ENCODE data around the gene PRR9. TPM values are rescaled to one million over a fixed set of nuclear protein-coding genes. Genes with fewer than 3 reads are reported as not detected.

PRR9 gene
- total RNA-seq, 2 donors from 2014 or later, result 1.2 to 1.9 TPM

- Histone ChIP-seq H3K27ac (no peak overlapping the region), H3K4me1 (no peaks in the 10 kb centered on the region), H3K4me3 (no peak overlapping the region), H3K36me3 (no peaks in the 10 kb centered on the region), H3K9me3 (no peaks in the 10 kb centered on the region), H3K27me3 (no peaks in the 10 kb centered on the region)
- DNase-seq (ENCODE audit: low spot score), result no peak
- TF ChIP-seq CTCF (IDR thresholded peaks at IDR 0.05), result no peak
Measured at GRCh38 chr1:153251562-153251961, 34.2 kb downstream of the PRR9 start.

- Histone ChIP-seq H3K36me3 (no peaks in the 10 kb centered on the region), H3K9me3 (no peaks in the 10 kb centered on the region), H3K27me3 (no peaks in the 10 kb centered on the region), H3K27ac (no peak overlapping the region), H3K4me1 (no peaks in the 10 kb centered on the region), H3K4me3 (no peak overlapping the region)
- no peak for TF ChIP-seq CTCF (IDR thresholded peaks at IDR 0.05)
- DNase-seq (ENCODE audit: low spot score), result no peak
Measured at GRCh38 chr1:153251988-153252387, 34.6 kb downstream of the PRR9 start.

GRCh38 chr1:153253076-153253475, 35.7 kb downstream of the PRR9 start:
- DNase-seq (ENCODE audit: low spot score), result no peak

GRCh38 chr1:153253693-153254092, 36.3 kb downstream of the PRR9 start:
- Histone ChIP-seq H3K36me3 (no peaks in the 10 kb centered on the region), H3K9me3 (no peaks in the 10 kb centered on the region), H3K4me3 (no peak overlapping the region), H3K4me1 (no peaks in the 10 kb centered on the region), H3K27ac (no peak overlapping the region), H3K27me3 (no peaks in the 10 kb centered on the region)
- DNase-seq (ENCODE audit: low spot score), result no peak
- no peak for TF ChIP-seq CTCF (IDR thresholded peaks at IDR 0.05)

More at GRCh38 chr1:153253076-153253475, 35.7 kb downstream of the PRR9 start:
- no peaks in the 10 kb centered on the region for H3K27me3 ChIP-seq
- no peak overlapping the region for H3K27ac ChIP-seq
- no peaks in the 10 kb centered on the region for H3K4me1 ChIP-seq
- H3K36me3 ChIP-seq, result no peaks in the 10 kb centered on the region
- no peak overlapping the region for H3K4me3 ChIP-seq
- no peak for TF ChIP-seq CTCF (IDR thresholded peaks at IDR 0.05)
- H3K9me3 ChIP-seq, result no peaks in the 10 kb centered on the region

GRCh38 chr1:153259387-153259786, 42.0 kb downstream of the PRR9 start, which contains the start of gene LORICRIN:
Gene LORICRIN, plus strand, starts transcription at chr1:153259687. Its CDS starts 1,263 bp downstream, at chr1:153260950.
- H3K36me3 ChIP-seq, result no peaks in the 10 kb centered on the region
- H3K27me3 ChIP-seq, result peaks cover 7 to 16% of the 10 kb centered on the region in 2 donors
- H3K4me3 ChIP-seq, result no peak within 1 kb of the TSS
- no peak within 1 kb of the TSS for H3K27ac ChIP-seq
- H3K4me1 ChIP-seq, result peaks cover 0 to 20% of the 10 kb centered on the region in 2 donors
- TF ChIP-seq CTCF (IDR thresholded peaks at IDR 0.05), result no peak
- no peak for DNase-seq (ENCODE audit: low spot score)
- no peaks in the 10 kb centered on the region for H3K9me3 ChIP-seq

- H3K27ac ChIP-seq, result no peak overlapping the region
Measured at GRCh38 chr1:153260585-153261280, 43.3 kb downstream of the PRR9 start.

More at GRCh38 chr1:153260585-153261280, 43.3 kb downstream of the PRR9 start:
- H3K4me1 ChIP-seq, result peaks cover 0 to 20% of the 10 kb centered on the region in 2 donors
- peak overlapping the region; percentile 35 to 57 for H3K4me3 ChIP-seq
- DNase-seq (ENCODE audit: low spot score), result no peak
- H3K36me3 ChIP-seq, result no peaks in the 10 kb centered on the region
- H3K9me3 ChIP-seq, result no peaks in the 10 kb centered on the region
- TF ChIP-seq CTCF (IDR thresholded peaks at IDR 0.05), result no peak
- H3K27me3 ChIP-seq, result peaks cover 9 to 16% of the 10 kb centered on the region in 2 donors
